Gastroesophageal sphincter (tissue), 4 donors: Measurements from ENCODE around the gene DLGAP4. TPM values are rescaled to one million over a fixed set of nuclear protein-coding genes. Genes with fewer than 3 reads are reported as not detected.

ENCODE experiments used
- ATAC-seq: fragments of 150-250 bp; one replicate; pipeline ENCODE4 v1.9.1; 2016; ENCODE audit warnings: mild to moderate bottlenecking, moderate library complexity
- H3K27ac ChIP-seq, 4 donors: fragments of 200-600 bp; sonication (generic) in 3 of 4; 1 replicate in 3 of 4; 2 replicates in 1 of 4; pipeline ENCODE4 v1.5.1; 2016 to 2019
- H3K27me3 ChIP-seq: fragments of 200-600 bp; sonication (generic); one replicate; pipeline ENCODE4 v1.5.1; 2019
- H3K36me3 ChIP-seq, 2 donors: fragments of 200-600 bp; sonication (generic); one replicate each; pipeline ENCODE4 v1.5.1; 2019; ENCODE audit warnings: control low read depth in 1 of 2
- H3K4me1 ChIP-seq, 3 donors: fragments of 200-600 bp; sonication (generic); 1 replicate in 2 of 3; 2 replicates in 1 of 3; pipeline ENCODE4 v1.5.1; 2016 to 2019; ENCODE audit warnings: control low read depth in 2 of 3
- H3K4me3 ChIP-seq, 2 donors: fragments of 200-600 bp; sonication (generic); one replicate each; pipeline ENCODE4 v1.5.1; 2019; ENCODE audit warnings: mild to moderate bottlenecking in 1 of 2, moderate library complexity in 1 of 2
- H3K9me3 ChIP-seq, 3 donors: fragments of 200-600 bp; sonication (generic); one replicate each; pipeline ENCODE4 v1.5.1; 2017 to 2019; ENCODE audit warnings: control low read depth in 2 of 3
- CTCF ChIP-seq, 4 experiments: fragments of 200-600 bp in 2 of 4; fragments of 450-650 bp in 2 of 4; sonication (generic) in 1 of 4; IDR thresholded peaks; one replicate each; pipeline ENCODE4 v1.5.1; 2017 to 2019; ENCODE audit warnings: antibody characterized with exemption in 4 of 4, mild to moderate bottlenecking in 2 of 4, moderate library complexity in 2 of 4
- EP300 ChIP-seq: sonication (generic); formaldehyde crosslinking; IDR thresholded peaks from one replicate; pipeline ENCODE4 v1.6.1; 2017; ENCODE audit warnings: antibody characterized with exemption, mild to moderate bottlenecking
- POLR2A ChIP-seq, 2 donors: fragments of 450-650 bp; IDR thresholded peaks; one replicate each; pipeline ENCODE4 v1.6.1; 2017; ENCODE audit warnings: antibody characterized with exemption in 2 of 2, mild to moderate bottlenecking in 2 of 2, moderate library complexity in 1 of 2
- POLR2AphosphoS5 ChIP-seq: sonication (generic); formaldehyde crosslinking; IDR thresholded peaks from one replicate; pipeline ENCODE4 v1.6.1; 2017; ENCODE audit warnings: antibody characterized with exemption
- WGBS, 2 donors: methylation state at CpG; one replicate each; pipeline ENCODE4 v1.1.5; 2018; ENCODE audit warnings: low coverage in 1 of 2; 5-methylcytosine and 5-hydroxymethylcytosine counted together
- total RNA-seq, 4 donors: library from RNA; depleted of rRNA; stranded (reverse); fragments of >200 nt; gene quantifications; one replicate each; pipeline ENCODE4 v1.1.0, GENCODE V29; 2016

The DLGAP4 gene
- total RNA-seq, 4 donors from 2014 or later, result 35.5 to 76.1 (median 42.2) TPM

DNA sequence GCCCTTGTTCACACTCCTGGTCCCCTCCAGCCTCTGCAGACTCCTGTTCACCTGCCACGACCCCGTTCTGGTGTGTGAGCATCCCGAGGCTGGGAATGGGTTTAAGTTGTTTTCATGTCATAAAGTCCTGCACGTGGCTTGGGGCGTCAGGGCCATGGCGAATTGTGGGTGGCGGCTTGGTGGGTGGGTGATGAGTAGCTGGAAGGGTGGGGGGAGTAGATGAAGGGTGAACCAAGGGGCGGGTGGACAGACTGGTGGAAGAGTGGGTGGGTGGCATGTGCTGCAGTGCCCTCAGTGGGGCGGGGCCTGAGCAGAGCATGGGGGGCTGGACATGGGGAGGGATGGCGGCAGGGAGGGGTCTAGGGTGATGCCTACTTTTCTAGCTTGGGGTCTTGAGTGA, 54.3 kb downstream of the DLGAP4 start:
- ATAC-seq, result no peak
- Histone ChIP-seq H3K27me3 (peaks cover 73% of the 10 kb centered on the region), H3K9me3 (no peaks in the 10 kb centered on the region), H3K4me3 (no peak overlapping the region), H3K4me1 (no peaks in the 10 kb centered on the region), H3K36me3 (no peaks in the 10 kb centered on the region), H3K27ac (no peak overlapping the region)
- 38 to 45% methylated on average over 5 to 9 of the region's 10 CpGs for WGBS, 2 donors
- TF ChIP-seq POLR2AphosphoS5 (no peak), EP300 (no peak), POLR2A (IDR thresholded peaks at IDR 0.05) (no peak), CTCF (IDR thresholded peaks at IDR 0.05) (no peak)

DNA sequence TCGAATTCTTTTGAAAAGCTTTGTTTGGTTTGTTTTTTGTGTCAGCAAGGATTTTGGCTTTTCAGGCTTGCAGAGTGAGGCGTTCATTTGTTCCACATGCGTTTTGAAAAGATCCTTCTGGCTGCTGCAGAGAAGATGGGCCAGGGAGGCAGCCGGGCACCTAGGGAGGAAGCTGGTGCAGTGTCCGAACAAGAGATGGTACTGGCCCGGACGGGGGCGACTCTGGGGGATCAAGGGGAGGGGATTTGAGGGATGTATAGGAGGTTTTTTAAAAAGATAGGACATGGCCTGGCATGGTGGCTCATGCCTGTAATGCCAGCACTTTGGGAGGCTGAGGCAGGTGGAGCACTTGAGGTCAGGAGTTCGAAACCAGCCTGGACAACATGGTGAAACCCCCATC, 55.3 kb downstream of the DLGAP4 start:
- H3K36me3 ChIP-seq, result no peaks in the 10 kb centered on the region
- H3K27ac ChIP-seq, result no peak overlapping the region
- H3K4me3 ChIP-seq, result no peak overlapping the region
- WGBS, 2 donors, result 45 to 58% methylated on average over 6 to 9 of the region's 9 CpGs
- no peaks in the 10 kb centered on the region for H3K9me3 ChIP-seq
- no peaks in the 10 kb centered on the region for H3K4me1 ChIP-seq
- peaks cover 70% of the 10 kb centered on the region for H3K27me3 ChIP-seq
- no peak for TF ChIP-seq EP300
- TF ChIP-seq POLR2A (IDR thresholded peaks at IDR 0.05), result no peak
- no peak for TF ChIP-seq CTCF (IDR thresholded peaks at IDR 0.05)
- TF ChIP-seq POLR2AphosphoS5, result no peak
- no peak for ATAC-seq

- TF ChIP-seq POLR2A (IDR thresholded peaks at IDR 0.05) (no peak), POLR2AphosphoS5 (no peak), CTCF (IDR thresholded peaks at IDR 0.05) (no peak), EP300 (no peak)
- no peaks in the 10 kb centered on the region for H3K36me3 ChIP-seq
- peaks cover 70% of the 10 kb centered on the region for H3K27me3 ChIP-seq
- H3K4me1 ChIP-seq, result no peaks in the 10 kb centered on the region
- ATAC-seq, result no peak
- no peak overlapping the region for H3K27ac ChIP-seq
- 31 to 70% methylated on average over 2 to 3 of the region's 3 CpGs for WGBS, 2 donors
- no peaks in the 10 kb centered on the region for H3K9me3 ChIP-seq
- no peak overlapping the region for H3K4me3 ChIP-seq
Observed at GRCh38 chr20:36362261-36362660, 56.1 kb downstream of the DLGAP4 start.

- 73% methylated on average over 5 of the region's 9 CpGs; no CpG with 5 or more reads in 1 of the 2 donors for WGBS, 2 donors
- Histone ChIP-seq H3K27me3 (peaks cover 70% of the 10 kb centered on the region), H3K4me1 (no peaks in the 10 kb centered on the region), H3K36me3 (no peaks in the 10 kb centered on the region), H3K27ac (no peak overlapping the region), H3K9me3 (no peaks in the 10 kb centered on the region), H3K4me3 (no peak overlapping the region)
- TF ChIP-seq EP300 (no peak), POLR2A (IDR thresholded peaks at IDR 0.05) (no peak), POLR2AphosphoS5 (no peak), CTCF (IDR thresholded peaks at IDR 0.05) (no peak)
- no peak for ATAC-seq
Observed at GRCh38 chr20:36362978-36363713, 57.0 kb downstream of the DLGAP4 start.

- Histone ChIP-seq H3K27me3 (peaks cover 75% of the 10 kb centered on the region), H3K4me3 (no peak overlapping the region), H3K4me1 (no peaks in the 10 kb centered on the region), H3K36me3 (no peaks in the 10 kb centered on the region), H3K9me3 (no peaks in the 10 kb centered on the region), H3K27ac (no peak overlapping the region)
- WGBS, 2 donors, result 50 to 51% methylated on average over 1 to 4 of the region's 4 CpGs
- no peak for ATAC-seq
- TF ChIP-seq POLR2AphosphoS5, result no peak
- TF ChIP-seq CTCF (IDR thresholded peaks at IDR 0.05), result no peak
- no peak for TF ChIP-seq EP300
- TF ChIP-seq POLR2A (IDR thresholded peaks at IDR 0.05), result no peak
Observed at GRCh38 chr20:36364506-36364905, 58.4 kb downstream of the DLGAP4 start.
